SK-N-MC (cell line): Measurements from ENCODE around the gene HOTAIR.
A peak's percentile ranks its signal among the peaks of the same experiment; 100 is the strongest.

Experiments
- DNase-seq: peaks from one replicate; pipeline ENCODE4 v3.0.0-alpha.2; 2011; ENCODE audit warnings: low read depth, low spot score
- H3K27ac ChIP-seq: fragments of 200-600 bp; sonication (generic); 2 replicates; pipeline ENCODE4 v1.5.1; 2016; ENCODE audit warnings: mixed run types
- H3K36me3 ChIP-seq: fragments of 200-600 bp; sonication (generic); 2 replicates; pipeline ENCODE4 v1.6.1; 2017; ENCODE audit warnings: antibody characterized with exemption, low read length, mixed read lengths; ENCODE audit not compliant: insufficient read depth
- H3K4me3 ChIP-seq: fragments of 200-600 bp; sonication (generic); 2 replicates; pipeline ENCODE4 v1.5.1; 2016
- H3K9ac ChIP-seq: fragments of 200-600 bp; sonication (generic); 2 replicates; pipeline ENCODE4 v1.8.0; 2017; ENCODE audit warnings: mixed run types, mixed read lengths; ENCODE audit not compliant: insufficient read length
- H3K9me3 ChIP-seq: fragments of 200-600 bp; sonication (generic); 2 replicates; pipeline ENCODE4 v1.6.1; 2017; ENCODE audit warnings: low read depth, mild to moderate bottlenecking, antibody characterized with exemption, low read length, moderate library complexity, mixed read lengths
- EZH2 ChIP-seq: fragments of 200-600 bp; sonication (generic); IDR thresholded peaks from one replicate; pipeline ENCODE4 v1.6.1; 2017; ENCODE audit warnings: antibody characterized with exemption
- FOXP2 ChIP-seq: optimal IDR thresholded peaks from 2 replicates; pipeline ENCODE3; 2011; ENCODE audit warnings: mild to moderate bottlenecking, moderate library complexity; ENCODE audit not compliant: insufficient read depth; ENCODE audit errors: extremely low read length, control extremely low read depth
- POLR2AphosphoS5 ChIP-seq: IDR thresholded peaks from 2 replicates; pipeline ENCODE4 v1.6.1; 2012; ENCODE audit warnings: mild to moderate bottlenecking, low read depth, low read length, borderline replicate concordance

The HOTAIR gene

GRCh38 chr12:53996240-53997203 is 21.8 kb upstream of the HOTAIR start:
- Histone ChIP-seq H3K9me3 (no peaks in the 10 kb centered on the region), H3K4me3 (peak overlapping the region; percentile 81), H3K27ac (peak overlapping the region; percentile 87), H3K9ac (peak overlapping the region; percentile 91), H3K36me3 (no peaks in the 10 kb centered on the region)
- no peak for TF ChIP-seq POLR2AphosphoS5
- DNase-seq: no peak

- Histone ChIP-seq H3K27ac (peak overlapping the region; percentile 87), H3K9ac (peak overlapping the region; percentile 91), H3K9me3 (no peaks in the 10 kb centered on the region), H3K4me3 (peak overlapping the region; percentile 81), H3K36me3 (no peaks in the 10 kb centered on the region)
- TF ChIP-seq POLR2AphosphoS5: peak; percentile 76
- TF ChIP-seq EZH2: no peak
- no peak for DNase-seq
Observed at GRCh38 chr12:53995378-53996239, 20.9 kb upstream of the HOTAIR start.

- H3K36me3 ChIP-seq: no peaks in the 10 kb centered on the region
- DNase-seq: no peak
- H3K4me3 ChIP-seq: peak overlapping the region; percentile 81
- TF ChIP-seq POLR2AphosphoS5: no peak
- no peak for TF ChIP-seq FOXP2
- no peak for TF ChIP-seq EZH2
- peak overlapping the region; percentile 91 for H3K9ac ChIP-seq
- H3K9me3 ChIP-seq: no peaks in the 10 kb centered on the region
- peak overlapping the region; percentile 87; the same call in 1 of the 2 replicates for H3K27ac ChIP-seq
Observed at GRCh38 chr12:53995002-53995377, 20.2 kb upstream of the HOTAIR start.

- Histone ChIP-seq H3K27ac (peak overlapping the region; percentile 87; the same call in 1 of the 2 replicates), H3K9me3 (no peaks in the 10 kb centered on the region), H3K9ac (peak overlapping the region; percentile 91), H3K4me3 (peak overlapping the region; percentile 81), H3K36me3 (no peaks in the 10 kb centered on the region)
- no peak for DNase-seq
- no peak for TF ChIP-seq FOXP2
- TF ChIP-seq EZH2: no peak
- TF ChIP-seq POLR2AphosphoS5: no peak
Observed at GRCh38 chr12:53994264-53995001, 19.7 kb upstream of the HOTAIR start.

GRCh38 chr12:53994009-53994263 is 19.2 kb upstream of the HOTAIR start:
- no peak overlapping the region for H3K4me3 ChIP-seq
- H3K27ac ChIP-seq: peak overlapping the region; percentile 75
- TF ChIP-seq POLR2AphosphoS5 (no peak), EZH2 (no peak), FOXP2 (no peak)
- H3K9ac ChIP-seq: no peak overlapping the region
- no peak for DNase-seq
- no peaks in the 10 kb centered on the region for H3K36me3 ChIP-seq
- no peaks in the 10 kb centered on the region for H3K9me3 ChIP-seq

GRCh38 chr12:53993162-53994008 is 18.6 kb upstream of the HOTAIR start:
- DNase-seq: no peak
- no peaks in the 10 kb centered on the region for H3K9me3 ChIP-seq
- H3K9ac ChIP-seq: peak overlapping the region; percentile 4
- H3K36me3 ChIP-seq: no peaks in the 10 kb centered on the region
- peak overlapping the region; percentile 75 for H3K27ac ChIP-seq
- 0 out of 2 replicates have a peak overlapping the region, but pooled peaks have one; percentile 2 for H3K4me3 ChIP-seq
- TF ChIP-seq FOXP2 (no peak), EZH2 (no peak), POLR2AphosphoS5 (no peak)

GRCh38 chr12:53992377-53992889 is 17.7 kb upstream of the HOTAIR start:
- Histone ChIP-seq H3K4me3 (no peak overlapping the region), H3K27ac (0 out of 2 replicates have a peak overlapping the region, but pooled peaks have one; percentile 2), H3K9me3 (no peaks in the 10 kb centered on the region), H3K36me3 (no peaks in the 10 kb centered on the region), H3K9ac (no peak overlapping the region)
- DNase-seq: no peak
- no peak for TF ChIP-seq EZH2
